Keratinocyte (primary cell): ENCODE measurements around the gene SP7.

Experiments used
- EZH2 ChIP-seq: IDR thresholded peaks from one replicate; pipeline ENCODE4 v1.6.1; 2012; ENCODE audit warnings: inconsistent platforms, mild to moderate bottlenecking, low read length, moderate library complexity
- TF ChIP-seq, protein P1 (sequence below), 3 experiments: IDR thresholded peaks in 1 of 3; conservative IDR thresholded peaks in 1 of 3; optimal IDR thresholded peaks in 1 of 3; 2 replicates in 2 of 3; 3 replicates in 1 of 3; pipeline versions ENCODE3 to v1.5.1; 2011; ENCODE audit warnings: low read length in 3 of 3, mild to moderate bottlenecking in 3 of 3, moderate library complexity in 2 of 3, control low read depth in 1 of 3, inconsistent platforms in 1 of 3; ENCODE audit not compliant: insufficient read depth in 2 of 3; ENCODE audit errors: extremely low read depth in 1 of 3

DNA sequence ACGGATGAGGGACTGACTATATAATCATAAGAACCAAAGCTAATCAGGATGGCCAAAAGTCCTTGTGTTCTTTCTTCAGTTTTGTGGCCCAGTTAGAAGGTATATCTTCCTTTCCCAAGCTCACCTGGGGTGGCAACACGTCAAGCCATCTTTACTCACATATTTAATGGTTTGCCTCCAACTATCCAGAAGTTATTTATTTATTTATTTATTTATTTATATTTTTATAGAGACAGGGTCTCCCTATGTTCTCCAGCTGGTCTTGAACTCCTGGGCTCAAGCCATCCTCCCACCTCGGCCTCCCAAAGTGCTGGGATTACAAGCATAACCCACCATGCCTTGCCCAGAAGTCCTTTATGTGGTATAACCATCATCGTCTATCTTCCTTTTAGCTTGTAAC, 11.8 kb upstream of the SP7 start:
- TF ChIP-seq, protein P1, sequence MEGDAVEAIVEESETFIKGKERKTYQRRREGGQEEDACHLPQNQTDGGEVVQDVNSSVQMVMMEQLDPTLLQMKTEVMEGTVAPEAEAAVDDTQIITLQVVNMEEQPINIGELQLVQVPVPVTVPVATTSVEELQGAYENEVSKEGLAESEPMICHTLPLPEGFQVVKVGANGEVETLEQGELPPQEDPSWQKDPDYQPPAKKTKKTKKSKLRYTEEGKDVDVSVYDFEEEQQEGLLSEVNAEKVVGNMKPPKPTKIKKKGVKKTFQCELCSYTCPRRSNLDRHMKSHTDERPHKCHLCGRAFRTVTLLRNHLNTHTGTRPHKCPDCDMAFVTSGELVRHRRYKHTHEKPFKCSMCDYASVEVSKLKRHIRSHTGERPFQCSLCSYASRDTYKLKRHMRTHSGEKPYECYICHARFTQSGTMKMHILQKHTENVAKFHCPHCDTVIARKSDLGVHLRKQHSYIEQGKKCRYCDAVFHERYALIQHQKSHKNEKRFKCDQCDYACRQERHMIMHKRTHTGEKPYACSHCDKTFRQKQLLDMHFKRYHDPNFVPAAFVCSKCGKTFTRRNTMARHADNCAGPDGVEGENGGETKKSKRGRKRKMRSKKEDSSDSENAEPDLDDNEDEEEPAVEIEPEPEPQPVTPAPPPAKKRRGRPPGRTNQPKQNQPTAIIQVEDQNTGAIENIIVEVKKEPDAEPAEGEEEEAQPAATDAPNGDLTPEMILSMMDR (optimal IDR thresholded peaks at IDR 0.05 in 1 of 3, IDR thresholded peaks at IDR 0.05 in 1 of 3, conservative IDR thresholded peaks at IDR 0.05 in 1 of 3; ENCODE audit: extremely low read depth in 1 of 3, insufficient read depth in 2 of 3, low read length in 3 of 3): no peak
- no peak for TF ChIP-seq EZH2
